Body of pancreas (tissue), 4 donors: Measurements from ENCODE around the gene ROBO1.

Experiments used
- CTCF ChIP-seq, 7 experiments: fragments of 450-650 bp in 4 of 7; fragments of 200-600 bp in 3 of 7; sonication (generic) in 3 of 7; IDR thresholded peaks; one replicate each; pipeline ENCODE4 v1.5.1; 2016 to 2019; ENCODE audit warnings: antibody characterized with exemption in 7 of 7
- POLR2A ChIP-seq, 3 donors: fragments of 450-650 bp; IDR thresholded peaks; one replicate each; pipeline ENCODE4 v1.6.1; 2016; ENCODE audit warnings: antibody characterized with exemption in 3 of 3, mild to moderate bottlenecking in 2 of 3

- no peak for TF ChIP-seq CTCF (IDR thresholded peaks at IDR 0.05)
- TF ChIP-seq POLR2A (IDR thresholded peaks at IDR 0.05), result no peak
Measured at GRCh38 chr3:79009861-79010260, 757.9 kb downstream of the ROBO1 start.
